ENCODE results near the gene PET100.
A peak's percentile ranks its signal among the peaks of the same experiment; 100 is the strongest.

The PET100 gene

DNA sequence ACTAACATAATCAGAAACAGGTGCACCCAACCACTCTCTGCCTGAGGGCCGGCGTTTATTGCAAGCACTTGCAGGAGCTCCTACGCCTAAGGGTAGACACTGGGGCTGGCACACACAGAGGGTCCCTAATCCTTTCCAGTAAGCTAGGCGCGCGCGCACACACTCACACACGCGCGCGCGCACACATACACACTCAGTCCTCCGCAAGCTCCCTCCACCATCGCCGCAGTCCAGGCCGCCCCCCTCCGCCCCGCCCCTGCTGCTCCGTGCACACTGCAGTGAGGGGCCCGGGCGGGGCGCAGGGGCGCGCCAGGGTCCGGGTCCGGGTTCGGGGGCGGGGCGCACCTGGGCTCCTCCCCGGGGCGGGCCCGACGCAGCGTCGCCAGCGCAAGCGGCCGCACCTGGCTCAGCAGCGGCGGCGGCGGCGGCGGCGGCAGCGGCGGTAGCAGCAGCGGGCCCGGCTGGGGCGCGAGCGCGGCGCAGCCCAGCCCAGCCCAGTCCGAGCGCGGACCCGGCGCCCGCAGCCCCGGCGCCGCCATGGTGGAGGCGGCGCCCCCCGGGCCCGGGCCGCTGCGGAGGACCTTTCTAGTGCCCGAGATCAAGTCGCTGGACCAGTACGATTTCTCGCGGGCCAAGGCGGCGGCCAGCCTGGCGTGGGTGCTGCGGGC lies 34.0 kb upstream of the PET100 start, which contains the start of gene CAMSAP3:
Gene CAMSAP3, plus strand, starts transcription at position 398 of the 668 bp plus-strand sequence. Its CDS starts 140 bp downstream, at position 538.
- H3K4me3 ChIP-seq (replicated peaks; ENCODE audit: insufficient read depth, low read length): peak within 1 kb of the TSS; percentile 44
- no peak for TF ChIP-seq POLR2AphosphoS5 (IDR thresholded peaks at IDR 0.05; ENCODE audit: low read depth)
- TF ChIP-seq SPI1 (IDR thresholded peaks at IDR 0.05; ENCODE audit: borderline replicate concordance, low read depth): no peak
- TF ChIP-seq, protein P1, sequence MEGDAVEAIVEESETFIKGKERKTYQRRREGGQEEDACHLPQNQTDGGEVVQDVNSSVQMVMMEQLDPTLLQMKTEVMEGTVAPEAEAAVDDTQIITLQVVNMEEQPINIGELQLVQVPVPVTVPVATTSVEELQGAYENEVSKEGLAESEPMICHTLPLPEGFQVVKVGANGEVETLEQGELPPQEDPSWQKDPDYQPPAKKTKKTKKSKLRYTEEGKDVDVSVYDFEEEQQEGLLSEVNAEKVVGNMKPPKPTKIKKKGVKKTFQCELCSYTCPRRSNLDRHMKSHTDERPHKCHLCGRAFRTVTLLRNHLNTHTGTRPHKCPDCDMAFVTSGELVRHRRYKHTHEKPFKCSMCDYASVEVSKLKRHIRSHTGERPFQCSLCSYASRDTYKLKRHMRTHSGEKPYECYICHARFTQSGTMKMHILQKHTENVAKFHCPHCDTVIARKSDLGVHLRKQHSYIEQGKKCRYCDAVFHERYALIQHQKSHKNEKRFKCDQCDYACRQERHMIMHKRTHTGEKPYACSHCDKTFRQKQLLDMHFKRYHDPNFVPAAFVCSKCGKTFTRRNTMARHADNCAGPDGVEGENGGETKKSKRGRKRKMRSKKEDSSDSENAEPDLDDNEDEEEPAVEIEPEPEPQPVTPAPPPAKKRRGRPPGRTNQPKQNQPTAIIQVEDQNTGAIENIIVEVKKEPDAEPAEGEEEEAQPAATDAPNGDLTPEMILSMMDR (IDR thresholded peaks at IDR 0.05; ENCODE audit: insufficient read depth, low read length): no peak
- TF ChIP-seq REST (IDR thresholded peaks at IDR 0.05; ENCODE audit: insufficient replicate concordance, low read depth): no peak
- TF ChIP-seq GABPA (IDR thresholded peaks at IDR 0.05; ENCODE audit: low read depth): no peak
- no peak within 1 kb of the TSS for H3K27ac ChIP-seq (replicated peaks)
- peak; percentile 9 to 38 for DNase-seq (ENCODE audit: low read depth in 1 of 2, low spot score in 1 of 2)
- H3K27me3 ChIP-seq (ENCODE audit: insufficient read depth, poor library complexity, severe bottlenecking): peaks cover 30% of the 10 kb centered on the region

GRCh38 chr19:7596211-7596937 lies 33.2 kb upstream of the PET100 start:
- Histone ChIP-seq H3K27me3 (ENCODE audit: insufficient read depth, poor library complexity, severe bottlenecking) (peaks cover 30% of the 10 kb centered on the region), H3K4me3 (replicated peaks; ENCODE audit: insufficient read depth, low read length) (peak overlapping the region; percentile 44), H3K27ac (replicated peaks) (no peak overlapping the region)
- TF ChIP-seq SPI1 (IDR thresholded peaks at IDR 0.05; ENCODE audit: borderline replicate concordance, low read depth) (no peak), GABPA (IDR thresholded peaks at IDR 0.05; ENCODE audit: low read depth) (no peak), REST (IDR thresholded peaks at IDR 0.05; ENCODE audit: insufficient replicate concordance, low read depth) (no peak), POLR2AphosphoS5 (IDR thresholded peaks at IDR 0.05; ENCODE audit: low read depth) (no peak)
- TF ChIP-seq, protein P1 (IDR thresholded peaks at IDR 0.05; ENCODE audit: insufficient read depth, low read length): no peak
- DNase-seq (ENCODE audit: low read depth in 1 of 2, low spot score in 1 of 2): no peak

DNA sequence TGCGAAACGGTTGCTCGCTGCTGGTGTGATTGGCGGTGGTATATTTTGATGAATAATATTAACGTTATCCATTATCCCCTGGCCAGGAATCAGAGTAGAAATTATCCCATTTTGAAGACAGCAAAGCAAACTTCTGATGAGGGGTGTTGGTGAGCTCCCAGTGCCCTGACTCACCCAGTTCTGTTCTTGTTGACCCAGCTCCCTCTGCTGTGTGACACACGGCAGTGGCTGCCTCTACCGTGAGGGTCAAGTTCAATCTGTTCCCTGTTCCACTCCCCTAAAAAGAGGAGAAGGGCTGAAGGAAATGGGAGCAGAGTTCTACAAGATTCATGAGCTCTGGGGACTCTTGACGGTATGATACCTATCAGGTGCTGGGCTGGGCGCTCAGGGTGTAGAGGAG lies 31.9 kb upstream of the PET100 start:
- no peak overlapping the region for H3K4me3 ChIP-seq (replicated peaks; ENCODE audit: insufficient read depth, low read length)
- H3K27me3 ChIP-seq (ENCODE audit: insufficient read depth, poor library complexity, severe bottlenecking): peaks cover 32% of the 10 kb centered on the region
- DNase-seq (ENCODE audit: low read depth in 1 of 2, low spot score in 1 of 2): no peak
- TF ChIP-seq REST (IDR thresholded peaks at IDR 0.05; ENCODE audit: insufficient replicate concordance, low read depth): no peak
- TF ChIP-seq GABPA (IDR thresholded peaks at IDR 0.05; ENCODE audit: low read depth): no peak
- TF ChIP-seq POLR2AphosphoS5 (IDR thresholded peaks at IDR 0.05; ENCODE audit: low read depth): no peak
- TF ChIP-seq, protein P1 (IDR thresholded peaks at IDR 0.05; ENCODE audit: insufficient read depth, low read length): no peak
- no peak for TF ChIP-seq SPI1 (IDR thresholded peaks at IDR 0.05; ENCODE audit: borderline replicate concordance, low read depth)
- no peak overlapping the region for H3K27ac ChIP-seq (replicated peaks)
